ENCODE data around the gene RSF1. TPM values are rescaled to one million over a fixed set of nuclear protein-coding genes. Genes with fewer than 3 reads are reported as not detected.

RSF1 gene
- total and polyA plus RNA-seq, 2 donors (not counting 1 experiment from before 2014, with no cell fraction given) = 4.8 to 104 TPM

GRCh38 chr11:77617892-77618291 is 202.6 kb downstream of the RSF1 start:
- no CpG with 5 or more reads among the region's 3 CpGs for WGBS (ENCODE audit: insufficient coverage)
- no peaks in the 10 kb centered on the region for H3K27me3 Mint-ChIP-seq
- no peak overlapping the region for H3K27ac Mint-ChIP-seq
- H3K4me3 Mint-ChIP-seq = no peak overlapping the region
- no peak for TF ChIP-seq CTCF (IDR thresholded peaks at IDR 0.05)
- no peak for TF ChIP-seq EZH2 (IDR thresholded peaks at IDR 0.05; ENCODE audit: borderline replicate concordance, insufficient read depth, low read depth, low read length, poor library complexity, severe bottlenecking)
- Histone ChIP-seq H3K36me3 (replicated peaks in 1 of 2; ENCODE audit: control extremely low read depth in 1 of 2, control insufficient read depth in 1 of 2, extremely low read depth in 1 of 2, insufficient read depth in 2 of 2, low read length in 1 of 2) (peaks cover 5 to 60% of the 10 kb centered on the region in 2 experiments), H3K27me3 (replicated peaks in 1 of 4; ENCODE audit: control extremely low read depth in 1 of 4, control insufficient read depth in 3 of 4, insufficient read depth in 4 of 4, low read length in 3 of 4) (no peaks in the 10 kb centered on the region), H3K4me1 (ENCODE audit: control insufficient read depth in 2 of 2, insufficient read depth in 2 of 2, low read length in 2 of 2) (no peaks in the 10 kb centered on the region), H3K79me2 (ENCODE audit: control insufficient read depth, insufficient read depth, low read length) (no peaks in the 10 kb centered on the region), H3K4me2 (replicated peaks; ENCODE audit: low read depth, low read length, poor library complexity, severe bottlenecking) (no peak overlapping the region), H3K9ac (ENCODE audit: low read length) (no peak overlapping the region), H4K20me1 (ENCODE audit: control insufficient read depth, insufficient read depth, low read length, poor library complexity, severe bottlenecking) (no peaks in the 10 kb centered on the region), H3K9me3 (ENCODE audit: control extremely low read depth in 1 of 3, control insufficient read depth in 2 of 3, insufficient read depth in 1 of 3, low read length in 2 of 3) (no peaks in the 10 kb centered on the region), H2AFZ (ENCODE audit: insufficient read depth, low read depth, low read length, poor library complexity, severe bottlenecking) (no peak overlapping the region), H3K27ac (ENCODE audit: low read length in 2 of 2) (no peak overlapping the region), H3K4me3 (ENCODE audit: control extremely low read depth in 1 of 5, extremely low read depth in 1 of 5, insufficient read depth in 1 of 5, low read depth in 2 of 5, low read length in 4 of 5) (no peak overlapping the region)
- POLR2A ChIA-PET = no interaction called here
- DNase-seq (no peak), ATAC-seq (ENCODE audit: low read depth) (no peak)
- CTCF ChIA-PET = interaction anchor here (0.7 to 2.9 kb wide), 4 partner anchors 19 to 1002 kb away, joined by 3 to 18 read pairs (median 6); partner anchors contain the start of genes CLNS1A and MYO7A
- intact Hi-C loops (cut with micrococcal nuclease) = no loop called here
- no peaks in the 10 kb centered on the region for H3K9me3 Mint-ChIP-seq (ENCODE audit: insufficient read depth)
- H3K4me1 Mint-ChIP-seq = no peaks in the 10 kb centered on the region

- POLR2A ChIA-PET = no interaction called here
- intact Hi-C loops (cut with micrococcal nuclease) = no loop called here
These were observed 208.6 kb downstream of the RSF1 start for GRCh38 chr11:77611921-77612320.

More at GRCh38 chr11:77611921-77612320, 208.6 kb downstream of the RSF1 start:
- Histone ChIP-seq H3K9me3 (ENCODE audit: control extremely low read depth in 1 of 3, control insufficient read depth in 2 of 3, insufficient read depth in 1 of 3, low read length in 2 of 3) (no peaks in the 10 kb centered on the region), H3K27ac (ENCODE audit: low read length in 2 of 2) (no peak overlapping the region), H2AFZ (ENCODE audit: insufficient read depth, low read depth, low read length, poor library complexity, severe bottlenecking) (no peak overlapping the region), H3K27me3 (replicated peaks in 1 of 4; ENCODE audit: control extremely low read depth in 1 of 4, control insufficient read depth in 3 of 4, insufficient read depth in 4 of 4, low read length in 3 of 4) (no peaks in the 10 kb centered on the region), H3K9ac (ENCODE audit: low read length) (no peak overlapping the region), H3K4me3 (ENCODE audit: control extremely low read depth in 1 of 5, extremely low read depth in 1 of 5, insufficient read depth in 1 of 5, low read depth in 2 of 5, low read length in 4 of 5) (no peak overlapping the region), H3K4me2 (replicated peaks; ENCODE audit: low read depth, low read length, poor library complexity, severe bottlenecking) (no peak overlapping the region), H4K20me1 (ENCODE audit: control insufficient read depth, insufficient read depth, low read length, poor library complexity, severe bottlenecking) (no peaks in the 10 kb centered on the region), H3K79me2 (ENCODE audit: control insufficient read depth, insufficient read depth, low read length) (no peaks in the 10 kb centered on the region), H3K36me3 (replicated peaks in 1 of 2; ENCODE audit: control extremely low read depth in 1 of 2, control insufficient read depth in 1 of 2, extremely low read depth in 1 of 2, insufficient read depth in 2 of 2, low read length in 1 of 2) (peaks cover 0 to 37% of the 10 kb centered on the region in 2 experiments), H3K4me1 (ENCODE audit: control insufficient read depth in 2 of 2, insufficient read depth in 2 of 2, low read length in 2 of 2) (no peaks in the 10 kb centered on the region)
- DNase-seq (no peak), ATAC-seq (ENCODE audit: low read depth) (no peak)
- no peaks in the 10 kb centered on the region for H3K27me3 Mint-ChIP-seq
- no peak for TF ChIP-seq EZH2 (IDR thresholded peaks at IDR 0.05; ENCODE audit: borderline replicate concordance, insufficient read depth, low read depth, low read length, poor library complexity, severe bottlenecking)
- TF ChIP-seq CTCF (IDR thresholded peaks at IDR 0.05) = no peak
- H3K9me3 Mint-ChIP-seq (ENCODE audit: insufficient read depth) = no peaks in the 10 kb centered on the region
- H3K4me1 Mint-ChIP-seq = no peaks in the 10 kb centered on the region
- no peak overlapping the region for H3K27ac Mint-ChIP-seq
- H3K4me3 Mint-ChIP-seq = no peak overlapping the region
- CTCF ChIA-PET = interaction anchor here (0.5 kb wide), 1 partner anchor 92 kb away, joined by 3 read pairs; no protein-coding TSS in a partner anchor

Small RNA genes lying within 50 kb of the gene (small RNA-seq; reads per million reads assigned to genes)
- not detected for gene RF00019 (ENCODE audit: insufficient read length, low read depth, low replicate concordance)

Other genes starting within 250 kb of the RSF1 start
- gene AQP11, start 230.8 kb downstream of the RSF1 start, total RNA-seq = 0.47 and 0.49 TPM in 2 replicates
- gene AQP11, start 230.8 kb downstream of the RSF1 start, polyA plus RNA-seq = 0.16 and 0.19 TPM in 2 replicates
- gene CLNS1A, start 182.9 kb downstream of the RSF1 start, total RNA-seq = 115 and 121 TPM in 2 replicates
- 39.3 and 44.4 TPM in 2 replicates for gene CLNS1A, start 182.9 kb downstream of the RSF1 start, polyA plus RNA-seq
- gene AAMDC, start 422 bp upstream of the RSF1 start, total RNA-seq = 4.6 and 7.5 TPM in 2 replicates
- 1.9 and 3.9 TPM in 2 replicates for gene AAMDC, start 422 bp upstream of the RSF1 start, polyA plus RNA-seq
- 78.9 and 92.9 TPM in 2 replicates for gene INTS4, start 173.9 kb upstream of the RSF1 start, total RNA-seq
- gene INTS4, start 173.9 kb upstream of the RSF1 start, polyA plus RNA-seq = 46.1 and 50.8 TPM in 2 replicates
- gene KCTD14, start 202.6 kb upstream of the RSF1 start, total RNA-seq = 0.24 TPM in 1 of 2 replicates, not detected in the other
- gene KCTD14, start 202.6 kb upstream of the RSF1 start, polyA plus RNA-seq = 0.18 TPM in 1 of 2 replicates, not detected in the other
- gene THRSP, start 243.1 kb upstream of the RSF1 start, total RNA-seq = not detected in 2 replicates
- gene THRSP, start 243.1 kb upstream of the RSF1 start, polyA plus RNA-seq = not detected in 2 replicates

Data from B cell (primary cell).